ENCODE measurements around the gene OLR1.

DNA sequence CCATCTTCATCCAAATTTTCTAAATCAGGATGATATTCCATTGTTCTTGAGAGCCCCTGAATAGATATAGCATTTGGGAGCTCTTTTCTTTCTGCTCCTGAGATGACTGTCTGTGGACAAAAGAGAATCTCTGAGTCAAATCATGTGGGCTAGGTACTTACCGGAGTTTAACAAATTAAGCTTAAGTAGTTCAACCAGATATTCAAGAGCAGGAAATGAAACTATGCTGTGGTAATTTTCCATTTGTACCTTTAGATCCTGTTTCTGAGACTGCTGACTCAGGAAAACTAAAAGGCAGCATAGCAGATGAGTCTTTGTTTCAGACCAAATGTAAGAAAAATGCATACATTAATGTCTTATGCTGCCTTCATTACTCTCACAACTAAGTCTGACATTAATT lies 41.9 kb downstream of the OLR1 start, which contains the start of gene CLEC7A:
- TF ChIP-seq POLR2AphosphoS5 (IDR thresholded peaks at IDR 0.05; ENCODE audit: low read depth, low read length) = no peak
- TF ChIP-seq POLR2A (IDR thresholded peaks at IDR 0.05; ENCODE audit: low read depth, low read length) = no peak
- TF ChIP-seq TAF1 (IDR thresholded peaks at IDR 0.05; ENCODE audit: borderline replicate concordance, low read depth, low read length) = no peak

All from GM12892 (cell line).